HG03571 (cell line): ENCODE results near the gene AP1AR.
"Not testable (repeated sequence)": the region's sequence is repeated elsewhere in the genome, so short reads cannot be mapped to it uniquely, and the experiment has no call there.

Source experiments
- ATAC-seq: cut with Tn5 transposase; IDR thresholded peaks from one replicate; pipeline ENCODE4 v1.9.1; 2021; ENCODE audit not compliant: unreplicated experiment

Gene AP1AR

DNA sequence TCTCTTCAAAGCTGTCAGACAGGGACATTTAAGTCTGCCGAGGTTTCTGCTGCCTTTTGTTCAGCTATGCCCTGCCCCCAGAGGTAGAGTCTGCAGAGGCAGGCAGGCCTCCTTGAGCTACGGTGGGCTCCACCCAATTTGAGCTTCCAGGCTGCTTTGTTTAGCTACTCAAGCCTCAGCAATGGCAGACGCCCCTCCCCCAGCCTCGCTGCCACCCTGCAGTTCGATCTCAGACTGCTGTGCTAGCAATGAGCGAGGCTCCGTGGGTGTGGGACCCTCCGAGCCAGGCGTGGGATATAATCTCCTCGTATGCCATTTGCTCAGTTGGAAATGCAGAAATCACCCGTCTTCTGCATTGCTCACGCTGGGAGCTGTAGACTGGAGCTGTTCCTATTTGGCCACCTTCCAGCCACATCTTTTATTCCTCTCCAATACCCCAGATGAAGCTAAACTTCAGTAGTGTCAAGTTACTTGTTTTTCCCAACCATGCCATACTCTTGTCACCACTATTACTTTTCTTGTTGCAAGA lies 77.7 kb downstream of the AP1AR start:
- ATAC-seq, result not testable (repeated sequence)

DNA sequence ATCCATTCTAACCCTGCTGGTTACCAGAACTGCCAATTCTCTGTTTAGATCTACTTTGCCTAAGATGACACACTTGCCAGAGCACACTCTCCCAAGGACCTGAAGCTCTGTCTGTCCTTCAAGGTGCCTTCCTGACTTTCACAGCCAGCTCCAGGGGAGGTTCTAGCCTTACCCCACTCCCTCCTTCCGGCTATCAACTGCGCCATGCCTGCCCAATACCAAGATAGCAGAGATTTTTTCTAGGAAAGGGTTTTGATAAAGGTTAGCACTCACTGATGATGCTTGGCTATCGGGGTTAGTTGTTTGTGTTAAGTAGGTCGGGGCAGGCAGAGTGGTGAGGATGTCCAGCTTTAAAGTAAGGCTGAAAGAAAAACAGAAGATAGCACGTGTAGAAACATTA lies 79.9 kb downstream of the AP1AR start:
- no peak for ATAC-seq

DNA sequence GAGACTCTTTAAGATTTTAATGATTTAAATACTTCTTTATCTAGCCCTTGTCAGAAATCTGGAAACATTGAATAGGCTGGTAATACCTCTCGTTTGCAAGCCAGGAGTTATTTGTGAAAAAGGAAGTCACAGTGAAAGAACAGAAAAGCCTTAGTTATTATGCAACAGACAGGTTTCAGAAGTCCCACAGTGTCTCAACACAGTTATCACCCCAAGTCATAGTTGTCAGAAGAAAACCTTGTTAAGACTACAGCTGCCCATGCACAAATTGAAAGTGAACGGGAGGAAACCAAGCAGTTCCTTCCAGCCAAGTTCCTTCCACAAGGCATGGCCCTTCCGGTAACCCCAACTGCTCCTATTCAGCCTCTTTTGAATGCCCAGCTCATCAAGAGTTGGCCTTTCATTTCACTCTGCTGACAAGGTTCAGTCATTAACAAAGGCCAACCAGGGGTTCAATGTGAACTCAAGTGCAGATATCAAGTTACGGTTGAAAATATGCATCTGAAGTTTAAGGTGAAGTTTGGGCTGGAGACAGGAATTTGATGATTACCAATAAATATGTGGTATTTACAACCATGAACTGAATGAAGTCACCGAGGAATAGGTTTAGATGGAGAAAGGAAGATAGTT lies 81.1 kb downstream of the AP1AR start:
- ATAC-seq, result peak; percentile 98

DNA sequence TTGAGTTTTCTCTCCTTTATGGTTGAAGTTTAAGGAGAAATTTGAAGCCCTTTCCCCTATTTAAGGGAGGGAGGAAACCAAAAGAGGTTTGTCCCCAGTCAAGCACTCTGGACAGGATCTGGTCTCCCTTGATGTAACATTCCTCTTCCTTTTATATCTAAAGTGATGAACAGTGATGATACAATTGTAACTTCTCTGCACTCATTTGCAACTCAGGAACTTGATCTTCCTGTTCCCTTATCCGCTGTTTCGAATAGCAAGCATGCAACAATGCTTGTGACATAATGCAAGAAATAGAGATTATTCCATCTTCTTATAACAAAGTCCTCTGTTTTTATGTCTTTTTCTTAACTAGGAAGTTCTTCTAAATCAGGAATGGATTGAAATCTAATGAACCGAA lies 83.9 kb downstream of the AP1AR start:
- no peak for ATAC-seq

DNA sequence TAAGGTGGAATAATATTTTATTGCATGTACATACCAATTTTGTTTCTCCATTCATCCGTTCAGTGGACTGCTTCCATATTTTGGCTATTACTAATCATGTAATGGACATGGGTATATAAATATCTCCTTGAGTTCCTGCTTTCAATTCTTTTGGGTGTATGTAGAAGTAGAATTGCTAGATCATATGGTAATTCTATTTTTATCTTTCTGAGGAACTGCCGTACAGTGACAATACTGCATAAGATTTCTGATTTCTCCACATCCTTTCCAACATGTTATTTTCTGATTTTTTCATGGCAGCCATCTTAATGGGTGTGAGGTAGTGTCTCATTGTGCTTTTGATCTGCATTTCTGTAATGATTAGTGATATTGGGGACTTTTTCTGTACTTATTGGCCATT lies 84.8 kb downstream of the AP1AR start:
- no peak for ATAC-seq

DNA sequence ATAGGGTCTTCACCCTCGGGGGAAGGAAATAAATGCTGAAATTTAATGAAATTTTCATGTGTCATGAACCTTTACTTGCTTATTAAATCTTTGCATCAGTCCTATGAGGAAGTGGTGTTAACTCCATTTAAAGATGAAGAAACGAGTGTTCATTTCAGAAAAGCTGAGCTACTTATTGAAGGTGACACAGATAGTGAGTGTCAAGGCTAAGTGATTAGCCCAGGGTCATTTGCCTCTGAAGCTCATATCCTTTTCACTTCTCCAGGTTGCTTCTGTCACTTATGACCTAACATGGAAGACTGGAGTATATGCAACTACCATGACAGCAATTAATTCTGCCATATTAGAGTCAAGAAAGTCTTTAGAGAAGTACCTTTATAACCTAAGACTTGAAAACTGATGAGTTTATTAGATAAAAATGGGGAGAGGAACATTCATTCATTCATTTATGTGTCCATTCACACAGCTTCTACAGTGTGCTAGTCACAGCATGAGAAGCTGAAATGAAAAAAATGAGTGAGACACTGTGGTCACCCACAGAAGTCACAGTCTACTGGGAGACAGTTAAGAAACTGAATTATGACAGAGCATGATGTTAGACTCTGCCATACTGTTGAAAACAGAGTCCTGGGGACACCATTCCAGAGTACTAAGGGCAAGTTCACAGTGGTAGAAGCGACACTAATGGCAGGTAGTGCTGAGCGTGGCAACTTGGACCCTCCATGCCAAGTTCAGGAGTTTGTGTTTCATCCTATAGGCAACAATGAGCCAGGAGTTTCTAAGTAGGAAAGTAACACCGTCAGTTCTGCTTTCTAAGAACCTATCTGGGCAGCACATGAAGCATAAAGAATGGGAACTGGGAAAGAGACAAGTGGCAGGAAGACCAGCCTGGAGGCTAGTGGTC lies 86.9 kb downstream of the AP1AR start:
- peak; percentile 94 for ATAC-seq
